H1 (cell line): ENCODE data around the gene KCNRG. TPM values are rescaled to one million over a fixed set of nuclear protein-coding genes. Genes with fewer than 3 reads are reported as not detected.

Experiments
- BCL11A ChIP-seq, 2 experiments: IDR thresholded peaks; one replicate each; pipeline ENCODE4 v1.6.1; 2011; ENCODE audit warnings: low read depth in 2 of 2, low read length in 2 of 2, mild to moderate bottlenecking in 2 of 2
- CBX8 ChIP-seq: fragments of 300-800, 300-1000 bp; sonication (generic); IDR thresholded peaks from 2 replicates; pipeline ENCODE4 v1.7.1; 2016; ENCODE audit warnings: low read depth, low read length, borderline replicate concordance
- CEBPB ChIP-seq: IDR thresholded peaks from 2 replicates; pipeline ENCODE4 v1.6.1; 2012; ENCODE audit warnings: low read depth, low read length
- CHD1 ChIP-seq: IDR thresholded peaks from 2 replicates; pipeline ENCODE4 v1.6.1; 2012; ENCODE audit warnings: low read depth, low read length, improper control_type of control experiment
- CREB1 ChIP-seq: IDR thresholded peaks from 2 replicates; pipeline ENCODE4 v1.6.1; 2012; ENCODE audit warnings: inconsistent platforms
- HDAC6 ChIP-seq: IDR thresholded peaks from one replicate; pipeline ENCODE4 v1.7.1; 2012; ENCODE audit warnings: low read depth, mild to moderate bottlenecking, inconsistent platforms, low read length, moderate library complexity
- JUN ChIP-seq: IDR thresholded peaks from 2 replicates; pipeline ENCODE4 v1.6.1; 2011; ENCODE audit warnings: low read depth, mild to moderate bottlenecking, improper control_type of control experiment, low read length
- SIX5 ChIP-seq: IDR thresholded peaks from 2 replicates; pipeline ENCODE4 v1.6.1; 2011; ENCODE audit warnings: mild to moderate bottlenecking, low read depth, low read length
- TBP ChIP-seq: IDR thresholded peaks from 2 replicates; pipeline ENCODE4 v1.6.1; 2011; ENCODE audit warnings: low read depth, low read length, improper control_type of control experiment
- TEAD4 ChIP-seq: IDR thresholded peaks from 2 replicates; pipeline ENCODE4 v1.6.1; 2012; ENCODE audit warnings: low read depth, low read length, inconsistent platforms, mixed read lengths
- polyA plus RNA-seq, 7 experiments: library from polyadenylated mRNA; depleted of rRNA in 3 of 7; stranded (reverse) in 5 of 7; unstranded in 2 of 7; fragments of >200 nt in 5 of 7; fragments of 200-250 nt in 2 of 7; gene quantifications; 1 replicate in 5 of 7; 2 replicates in 1 of 7; 4 replicates in 1 of 7; pipeline versions ENCODE4 v1.2.1 to v1.2.3, GENCODE V29; 2011 to 2013; ENCODE audit warnings: missing spikeins in 2 of 7, mixed read lengths in 2 of 7
- total RNA-seq: library from RNA; stranded (reverse); fragmentation: NEBNext Ultra II Directional; extraction: Animal tissue kit (Norgen Biotek cat#: 25700); gene quantifications from 2 replicates; pipeline ENCODE4 v1.2.1, GENCODE V29; 2021
- TF ChIP-seq, protein P1 (sequence below): fragments of 300-600 bp; sonication (generic); IDR thresholded peaks from 2 replicates; pipeline ENCODE4 v1.7.1; 2012; ENCODE audit warnings: low read length, moderate library complexity, mild to moderate bottlenecking, inconsistent platforms; ENCODE audit not compliant: insufficient replicate concordance
- TF ChIP-seq, protein P2 (sequence below): IDR thresholded peaks from 2 replicates; pipeline ENCODE4 v1.6.1; 2012; ENCODE audit warnings: low read length, inconsistent platforms

Gene KCNRG
- total and polyA plus RNA-seq, 2 of the 8 experiments (the other 6 are each of a cell fraction or from before 2014, with no cell fraction given): 0.65 to 1.2 TPM

DNA sequence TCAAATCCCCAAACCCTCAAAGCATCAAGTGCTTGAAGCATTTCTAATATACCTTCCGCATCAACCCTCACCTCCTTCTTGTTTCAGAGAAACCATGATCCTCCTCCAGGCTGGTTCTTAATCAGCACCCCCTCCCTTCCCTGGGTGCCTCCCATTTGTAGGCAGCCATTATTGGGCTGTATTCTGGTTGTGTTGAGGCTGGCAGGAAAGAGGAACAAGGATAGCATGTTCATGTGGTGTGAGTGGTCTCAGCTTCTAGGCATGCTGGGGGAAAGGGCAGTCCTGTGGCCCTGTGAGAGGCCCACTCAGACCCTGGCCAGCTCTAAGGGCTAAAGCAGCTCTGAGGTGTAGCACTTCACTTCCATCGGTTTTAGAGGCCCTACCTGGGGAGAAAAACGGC is 37.3 kb upstream of the KCNRG start (continued):
- TF ChIP-seq, protein P1, sequence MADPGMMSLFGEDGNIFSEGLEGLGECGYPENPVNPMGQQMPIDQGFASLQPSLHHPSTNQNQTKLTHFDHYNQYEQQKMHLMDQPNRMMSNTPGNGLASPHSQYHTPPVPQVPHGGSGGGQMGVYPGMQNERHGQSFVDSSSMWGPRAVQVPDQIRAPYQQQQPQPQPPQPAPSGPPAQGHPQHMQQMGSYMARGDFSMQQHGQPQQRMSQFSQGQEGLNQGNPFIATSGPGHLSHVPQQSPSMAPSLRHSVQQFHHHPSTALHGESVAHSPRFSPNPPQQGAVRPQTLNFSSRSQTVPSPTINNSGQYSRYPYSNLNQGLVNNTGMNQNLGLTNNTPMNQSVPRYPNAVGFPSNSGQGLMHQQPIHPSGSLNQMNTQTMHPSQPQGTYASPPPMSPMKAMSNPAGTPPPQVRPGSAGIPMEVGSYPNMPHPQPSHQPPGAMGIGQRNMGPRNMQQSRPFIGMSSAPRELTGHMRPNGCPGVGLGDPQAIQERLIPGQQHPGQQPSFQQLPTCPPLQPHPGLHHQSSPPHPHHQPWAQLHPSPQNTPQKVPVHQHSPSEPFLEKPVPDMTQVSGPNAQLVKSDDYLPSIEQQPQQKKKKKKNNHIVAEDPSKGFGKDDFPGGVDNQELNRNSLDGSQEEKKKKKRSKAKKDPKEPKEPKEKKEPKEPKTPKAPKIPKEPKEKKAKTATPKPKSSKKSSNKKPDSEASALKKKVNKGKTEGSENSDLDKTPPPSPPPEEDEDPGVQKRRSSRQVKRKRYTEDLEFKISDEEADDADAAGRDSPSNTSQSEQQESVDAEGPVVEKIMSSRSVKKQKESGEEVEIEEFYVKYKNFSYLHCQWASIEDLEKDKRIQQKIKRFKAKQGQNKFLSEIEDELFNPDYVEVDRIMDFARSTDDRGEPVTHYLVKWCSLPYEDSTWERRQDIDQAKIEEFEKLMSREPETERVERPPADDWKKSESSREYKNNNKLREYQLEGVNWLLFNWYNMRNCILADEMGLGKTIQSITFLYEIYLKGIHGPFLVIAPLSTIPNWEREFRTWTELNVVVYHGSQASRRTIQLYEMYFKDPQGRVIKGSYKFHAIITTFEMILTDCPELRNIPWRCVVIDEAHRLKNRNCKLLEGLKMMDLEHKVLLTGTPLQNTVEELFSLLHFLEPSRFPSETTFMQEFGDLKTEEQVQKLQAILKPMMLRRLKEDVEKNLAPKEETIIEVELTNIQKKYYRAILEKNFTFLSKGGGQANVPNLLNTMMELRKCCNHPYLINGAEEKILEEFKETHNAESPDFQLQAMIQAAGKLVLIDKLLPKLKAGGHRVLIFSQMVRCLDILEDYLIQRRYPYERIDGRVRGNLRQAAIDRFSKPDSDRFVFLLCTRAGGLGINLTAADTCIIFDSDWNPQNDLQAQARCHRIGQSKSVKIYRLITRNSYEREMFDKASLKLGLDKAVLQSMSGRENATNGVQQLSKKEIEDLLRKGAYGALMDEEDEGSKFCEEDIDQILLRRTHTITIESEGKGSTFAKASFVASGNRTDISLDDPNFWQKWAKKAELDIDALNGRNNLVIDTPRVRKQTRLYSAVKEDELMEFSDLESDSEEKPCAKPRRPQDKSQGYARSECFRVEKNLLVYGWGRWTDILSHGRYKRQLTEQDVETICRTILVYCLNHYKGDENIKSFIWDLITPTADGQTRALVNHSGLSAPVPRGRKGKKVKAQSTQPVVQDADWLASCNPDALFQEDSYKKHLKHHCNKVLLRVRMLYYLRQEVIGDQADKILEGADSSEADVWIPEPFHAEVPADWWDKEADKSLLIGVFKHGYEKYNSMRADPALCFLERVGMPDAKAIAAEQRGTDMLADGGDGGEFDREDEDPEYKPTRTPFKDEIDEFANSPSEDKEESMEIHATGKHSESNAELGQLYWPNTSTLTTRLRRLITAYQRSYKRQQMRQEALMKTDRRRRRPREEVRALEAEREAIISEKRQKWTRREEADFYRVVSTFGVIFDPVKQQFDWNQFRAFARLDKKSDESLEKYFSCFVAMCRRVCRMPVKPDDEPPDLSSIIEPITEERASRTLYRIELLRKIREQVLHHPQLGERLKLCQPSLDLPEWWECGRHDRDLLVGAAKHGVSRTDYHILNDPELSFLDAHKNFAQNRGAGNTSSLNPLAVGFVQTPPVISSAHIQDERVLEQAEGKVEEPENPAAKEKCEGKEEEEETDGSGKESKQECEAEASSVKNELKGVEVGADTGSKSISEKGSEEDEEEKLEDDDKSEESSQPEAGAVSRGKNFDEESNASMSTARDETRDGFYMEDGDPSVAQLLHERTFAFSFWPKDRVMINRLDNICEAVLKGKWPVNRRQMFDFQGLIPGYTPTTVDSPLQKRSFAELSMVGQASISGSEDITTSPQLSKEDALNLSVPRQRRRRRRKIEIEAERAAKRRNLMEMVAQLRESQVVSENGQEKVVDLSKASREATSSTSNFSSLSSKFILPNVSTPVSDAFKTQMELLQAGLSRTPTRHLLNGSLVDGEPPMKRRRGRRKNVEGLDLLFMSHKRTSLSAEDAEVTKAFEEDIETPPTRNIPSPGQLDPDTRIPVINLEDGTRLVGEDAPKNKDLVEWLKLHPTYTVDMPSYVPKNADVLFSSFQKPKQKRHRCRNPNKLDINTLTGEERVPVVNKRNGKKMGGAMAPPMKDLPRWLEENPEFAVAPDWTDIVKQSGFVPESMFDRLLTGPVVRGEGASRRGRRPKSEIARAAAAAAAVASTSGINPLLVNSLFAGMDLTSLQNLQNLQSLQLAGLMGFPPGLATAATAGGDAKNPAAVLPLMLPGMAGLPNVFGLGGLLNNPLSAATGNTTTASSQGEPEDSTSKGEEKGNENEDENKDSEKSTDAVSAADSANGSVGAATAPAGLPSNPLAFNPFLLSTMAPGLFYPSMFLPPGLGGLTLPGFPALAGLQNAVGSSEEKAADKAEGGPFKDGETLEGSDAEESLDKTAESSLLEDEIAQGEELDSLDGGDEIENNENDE: no peak
- TF ChIP-seq TEAD4 (no peak), BCL11A (IDR thresholded peaks at IDR 0.05; ENCODE audit: low read depth in 2 of 2, low read length in 2 of 2) (no peak), CREB1 (no peak), CBX8 (no peak), HDAC6 (no peak), CEBPB (no peak), SIX5 (no peak), CHD1 (no peak), TBP (no peak), JUN (no peak)
- TF ChIP-seq, protein P2, sequence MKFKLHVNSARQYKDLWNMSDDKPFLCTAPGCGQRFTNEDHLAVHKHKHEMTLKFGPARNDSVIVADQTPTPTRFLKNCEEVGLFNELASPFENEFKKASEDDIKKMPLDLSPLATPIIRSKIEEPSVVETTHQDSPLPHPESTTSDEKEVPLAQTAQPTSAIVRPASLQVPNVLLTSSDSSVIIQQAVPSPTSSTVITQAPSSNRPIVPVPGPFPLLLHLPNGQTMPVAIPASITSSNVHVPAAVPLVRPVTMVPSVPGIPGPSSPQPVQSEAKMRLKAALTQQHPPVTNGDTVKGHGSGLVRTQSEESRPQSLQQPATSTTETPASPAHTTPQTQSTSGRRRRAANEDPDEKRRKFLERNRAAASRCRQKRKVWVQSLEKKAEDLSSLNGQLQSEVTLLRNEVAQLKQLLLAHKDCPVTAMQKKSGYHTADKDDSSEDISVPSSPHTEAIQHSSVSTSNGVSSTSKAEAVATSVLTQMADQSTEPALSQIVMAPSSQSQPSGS: no peak
